Coronary artery (tissue), 2 donors: Measurements from ENCODE around the gene BNC2.
A peak's percentile ranks its signal among the peaks of the same experiment; 100 is the strongest.

Source experiments
- DNase-seq: peaks from one replicate; pipeline ENCODE4 v3.0.0-alpha.2; 2017; ENCODE audit warnings: low spot score
- H3K27ac ChIP-seq, 2 donors: fragments of 200-600 bp; sonication (generic); one replicate each; pipeline ENCODE4 v1.5.1; 2016 to 2019
- H3K4me3 ChIP-seq: fragments of 200-600 bp; sonication (generic); 2 replicates; pipeline ENCODE4 v1.5.1; 2016; ENCODE audit warnings: mild to moderate bottlenecking, moderate library complexity
- TF ChIP-seq, protein P1 (sequence below): fragments of 200-600 bp; sonication (generic); IDR thresholded peaks from one replicate; pipeline ENCODE4 v1.5.1; 2019; ENCODE audit warnings: antibody characterized with exemption

BNC2 gene

DNA sequence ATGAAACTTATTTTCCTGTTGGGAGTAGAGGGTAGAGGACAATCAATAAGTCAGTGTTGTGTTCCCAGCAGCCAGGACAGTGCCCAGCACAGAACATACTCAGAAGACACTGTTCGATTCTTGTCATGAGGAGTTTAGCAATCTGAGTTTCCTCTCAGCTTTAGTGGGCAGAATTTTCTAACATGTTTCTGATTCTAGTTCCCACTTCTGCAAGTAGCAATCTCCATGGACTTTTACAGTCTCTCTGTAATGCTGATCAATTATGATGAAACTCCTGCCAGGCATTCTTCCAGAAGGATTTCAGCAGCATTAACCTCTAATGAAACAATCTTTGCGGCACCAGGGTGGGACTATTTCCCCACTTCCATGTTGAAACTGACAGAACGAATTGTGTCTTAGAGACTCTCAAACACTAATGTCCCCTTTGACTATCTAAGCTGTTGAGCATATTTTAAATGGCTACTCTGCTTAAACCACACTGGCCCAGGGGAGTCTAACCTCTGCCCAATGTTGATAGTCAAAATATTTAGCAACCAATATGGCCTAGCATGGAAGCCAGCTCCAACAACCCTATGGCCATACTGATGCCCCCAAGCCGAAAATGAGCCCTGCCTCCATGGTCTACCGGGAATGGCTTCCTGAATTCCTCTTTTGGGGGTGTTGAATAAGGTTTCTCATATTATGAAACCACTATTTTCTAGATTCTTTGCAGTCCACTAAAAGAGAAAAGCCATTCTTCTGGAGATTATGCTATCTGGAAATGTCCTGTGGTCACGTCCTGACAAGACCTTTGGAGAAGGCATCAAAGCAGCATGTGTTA, 484.3 kb downstream of the BNC2 start:
- TF ChIP-seq, protein P1, sequence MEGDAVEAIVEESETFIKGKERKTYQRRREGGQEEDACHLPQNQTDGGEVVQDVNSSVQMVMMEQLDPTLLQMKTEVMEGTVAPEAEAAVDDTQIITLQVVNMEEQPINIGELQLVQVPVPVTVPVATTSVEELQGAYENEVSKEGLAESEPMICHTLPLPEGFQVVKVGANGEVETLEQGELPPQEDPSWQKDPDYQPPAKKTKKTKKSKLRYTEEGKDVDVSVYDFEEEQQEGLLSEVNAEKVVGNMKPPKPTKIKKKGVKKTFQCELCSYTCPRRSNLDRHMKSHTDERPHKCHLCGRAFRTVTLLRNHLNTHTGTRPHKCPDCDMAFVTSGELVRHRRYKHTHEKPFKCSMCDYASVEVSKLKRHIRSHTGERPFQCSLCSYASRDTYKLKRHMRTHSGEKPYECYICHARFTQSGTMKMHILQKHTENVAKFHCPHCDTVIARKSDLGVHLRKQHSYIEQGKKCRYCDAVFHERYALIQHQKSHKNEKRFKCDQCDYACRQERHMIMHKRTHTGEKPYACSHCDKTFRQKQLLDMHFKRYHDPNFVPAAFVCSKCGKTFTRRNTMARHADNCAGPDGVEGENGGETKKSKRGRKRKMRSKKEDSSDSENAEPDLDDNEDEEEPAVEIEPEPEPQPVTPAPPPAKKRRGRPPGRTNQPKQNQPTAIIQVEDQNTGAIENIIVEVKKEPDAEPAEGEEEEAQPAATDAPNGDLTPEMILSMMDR = no peak
- H3K4me3 ChIP-seq = no peak overlapping the region
- no peak overlapping the region for H3K27ac ChIP-seq
- peak; percentile 57 for DNase-seq

DNA sequence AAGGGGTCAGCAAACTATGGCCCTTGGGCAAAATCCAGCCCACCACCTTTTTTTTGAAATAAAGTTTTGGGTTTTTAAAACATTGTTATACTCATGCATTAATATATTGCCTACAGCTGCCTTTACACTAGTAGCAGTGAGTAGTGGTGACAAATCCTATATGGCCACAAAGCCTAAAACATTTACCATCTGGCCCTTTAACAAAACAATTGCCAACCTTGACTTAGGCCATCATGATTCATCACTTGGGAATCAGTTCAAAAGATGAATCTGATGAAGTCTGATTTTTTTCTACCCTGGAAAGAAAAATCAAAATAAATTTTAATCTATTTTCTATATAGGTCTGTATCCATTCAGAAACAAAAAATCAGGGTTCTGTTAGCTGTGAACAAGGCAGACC, 484.9 kb downstream of the BNC2 start:
- Histone ChIP-seq H3K4me3 (no peak overlapping the region), H3K27ac (no peak overlapping the region)
- TF ChIP-seq, protein P1 = no peak
- no peak for DNase-seq

DNA sequence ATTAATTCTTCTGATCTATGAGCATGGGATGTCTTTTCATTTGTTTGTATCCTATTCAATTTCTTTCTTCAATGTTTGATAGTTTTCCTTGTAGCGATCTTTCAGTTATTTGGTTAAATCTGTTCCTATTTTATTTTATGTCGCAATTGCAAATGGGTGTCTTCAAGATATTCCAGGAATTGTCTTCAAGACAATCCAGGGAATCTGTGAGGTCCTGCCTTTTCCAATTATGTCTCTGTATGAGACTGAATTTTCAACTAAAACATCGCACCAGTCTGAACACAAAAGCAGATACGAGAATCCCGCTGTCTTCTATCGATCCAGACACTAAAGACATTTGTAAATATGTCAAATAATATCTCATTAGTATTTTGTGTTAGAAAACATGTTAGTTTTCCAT, 485.5 kb downstream of the BNC2 start:
- Histone ChIP-seq H3K4me3 (no peak overlapping the region), H3K27ac (no peak overlapping the region)
- no peak for DNase-seq
- TF ChIP-seq, protein P1 = no peak

DNA sequence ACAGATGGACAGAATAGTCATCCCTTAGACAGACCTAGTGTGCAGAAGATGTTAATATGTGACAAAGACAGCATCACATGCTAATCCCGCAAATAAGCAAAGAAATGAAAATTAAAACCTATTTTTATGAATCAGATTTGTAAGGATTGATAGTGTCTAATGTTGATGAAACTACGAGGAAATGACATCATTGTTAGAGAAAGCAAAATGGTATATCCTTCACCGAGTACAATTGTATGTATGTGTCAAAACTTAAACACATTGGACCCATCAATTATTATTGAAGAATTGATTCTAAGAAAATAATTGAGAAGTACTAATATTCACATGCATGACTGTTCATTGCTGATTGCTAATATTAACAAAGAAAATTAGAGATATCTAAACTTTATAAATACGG, 493.2 kb downstream of the BNC2 start:
- no peak overlapping the region for H3K4me3 ChIP-seq
- no peak overlapping the region for H3K27ac ChIP-seq
- no peak for DNase-seq
- TF ChIP-seq, protein P1 = no peak

DNA sequence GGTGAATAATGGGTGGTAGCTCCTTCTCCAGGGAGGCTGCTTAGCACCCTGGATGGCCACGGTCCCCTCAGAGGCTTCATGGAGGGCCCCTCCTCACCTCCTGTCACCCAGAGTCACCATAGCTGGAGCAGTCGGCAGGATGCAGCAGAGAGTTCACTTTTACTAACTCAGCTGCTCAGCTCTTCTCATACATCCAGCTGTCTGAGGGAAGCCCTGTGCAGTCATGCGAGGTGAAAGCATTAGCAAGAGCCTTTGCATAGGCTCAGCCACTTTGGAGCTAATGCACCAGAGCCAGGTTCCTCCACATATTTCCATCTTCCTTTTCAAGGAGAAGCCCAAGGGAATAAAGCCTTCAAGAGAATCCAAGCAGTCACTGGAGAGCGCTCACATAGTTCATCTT, 499.2 kb downstream of the BNC2 start:
- DNase-seq = no peak
- TF ChIP-seq, protein P1 = no peak
- Histone ChIP-seq H3K27ac (no peak overlapping the region), H3K4me3 (no peak overlapping the region)

DNA sequence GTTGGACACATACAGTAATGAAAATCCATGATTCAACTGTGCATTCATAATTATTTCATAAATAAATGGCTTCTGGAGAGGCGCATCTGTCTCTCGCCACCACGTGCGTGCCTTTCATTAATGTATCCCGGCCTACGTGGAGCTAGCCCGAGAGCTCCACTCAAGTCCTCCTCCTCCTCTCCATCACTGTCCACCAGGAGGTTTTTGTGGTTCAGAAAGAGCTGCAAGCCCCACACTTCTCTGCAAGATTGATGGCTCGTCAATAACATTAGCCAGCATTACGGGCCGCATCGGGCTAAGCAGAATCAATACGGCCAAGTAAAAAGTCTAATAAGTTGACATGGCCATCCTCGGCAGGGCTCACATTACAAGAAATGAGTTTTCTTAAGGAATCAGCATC, 499.8 kb downstream of the BNC2 start:
- peak; percentile 46 for DNase-seq
- no peak overlapping the region for H3K4me3 ChIP-seq
- TF ChIP-seq, protein P1 = no peak
- no peak overlapping the region for H3K27ac ChIP-seq

DNA sequence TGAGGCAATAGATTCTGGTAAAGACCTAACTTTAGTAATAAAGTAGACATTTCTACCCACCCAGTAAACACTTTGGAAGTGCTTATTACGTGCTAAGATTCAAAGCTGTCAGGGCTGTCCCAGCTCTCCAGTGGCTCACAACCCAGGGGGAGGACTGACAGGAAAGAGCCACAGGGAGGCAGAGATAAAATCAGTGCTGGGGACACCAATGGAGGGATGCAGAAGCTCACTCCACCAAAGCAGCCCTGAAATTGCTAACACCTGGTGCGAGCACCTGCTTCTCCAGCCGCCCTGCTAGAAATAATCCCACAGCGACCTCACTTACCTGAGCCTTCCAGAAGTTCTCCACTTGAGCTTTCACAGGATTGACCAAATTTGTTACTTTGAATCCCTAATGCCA, 501.0 kb downstream of the BNC2 start:
- TF ChIP-seq, protein P1 = no peak

More for the DNA sequence above, 501.0 kb downstream of the BNC2 start:
- Histone ChIP-seq H3K27ac (no peak overlapping the region), H3K4me3 (no peak overlapping the region)
- DNase-seq = no peak
